ENCODE results near the gene MRPL28.

DNA sequence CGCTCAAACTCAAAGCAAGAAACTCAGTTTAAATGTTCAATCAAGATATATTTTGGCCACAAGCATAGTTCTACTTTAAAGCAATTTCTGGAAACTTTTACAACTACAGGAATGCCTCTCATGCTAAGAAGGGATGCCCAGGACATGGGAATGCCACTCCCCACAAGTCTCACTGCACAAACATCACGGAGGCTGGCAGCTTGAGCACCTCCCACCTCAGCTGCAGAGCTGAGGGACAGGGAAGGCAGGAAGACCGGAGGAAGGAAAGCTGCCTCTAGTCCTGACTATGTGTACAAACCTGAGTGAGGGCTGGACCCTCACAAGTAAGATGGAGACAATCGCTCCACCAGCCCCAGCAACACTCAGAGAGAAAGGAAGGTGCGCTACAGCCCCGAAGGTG lies 23.1 kb downstream of the MRPL28 start:
- TF ChIP-seq, protein P1, sequence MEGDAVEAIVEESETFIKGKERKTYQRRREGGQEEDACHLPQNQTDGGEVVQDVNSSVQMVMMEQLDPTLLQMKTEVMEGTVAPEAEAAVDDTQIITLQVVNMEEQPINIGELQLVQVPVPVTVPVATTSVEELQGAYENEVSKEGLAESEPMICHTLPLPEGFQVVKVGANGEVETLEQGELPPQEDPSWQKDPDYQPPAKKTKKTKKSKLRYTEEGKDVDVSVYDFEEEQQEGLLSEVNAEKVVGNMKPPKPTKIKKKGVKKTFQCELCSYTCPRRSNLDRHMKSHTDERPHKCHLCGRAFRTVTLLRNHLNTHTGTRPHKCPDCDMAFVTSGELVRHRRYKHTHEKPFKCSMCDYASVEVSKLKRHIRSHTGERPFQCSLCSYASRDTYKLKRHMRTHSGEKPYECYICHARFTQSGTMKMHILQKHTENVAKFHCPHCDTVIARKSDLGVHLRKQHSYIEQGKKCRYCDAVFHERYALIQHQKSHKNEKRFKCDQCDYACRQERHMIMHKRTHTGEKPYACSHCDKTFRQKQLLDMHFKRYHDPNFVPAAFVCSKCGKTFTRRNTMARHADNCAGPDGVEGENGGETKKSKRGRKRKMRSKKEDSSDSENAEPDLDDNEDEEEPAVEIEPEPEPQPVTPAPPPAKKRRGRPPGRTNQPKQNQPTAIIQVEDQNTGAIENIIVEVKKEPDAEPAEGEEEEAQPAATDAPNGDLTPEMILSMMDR (IDR thresholded peaks at IDR 0.05; ENCODE audit: low read depth, low read length, missing input control): no peak
- TF ChIP-seq HNF4G (IDR thresholded peaks at IDR 0.05) (no peak), MAX (IDR thresholded peaks at IDR 0.05) (no peak), JUND (IDR thresholded peaks at IDR 0.05) (no peak), YY1 (IDR thresholded peaks at IDR 0.05) (no peak), TAF1 (conservative IDR thresholded peaks at IDR 0.05) (no peak), EGR1 (IDR thresholded peaks at IDR 0.05; ENCODE audit: low read depth in 2 of 2) (no peak), REST (IDR thresholded peaks at IDR 0.05) (no peak), GABPA (IDR thresholded peaks at IDR 0.05 in 1 of 2, conservative IDR thresholded peaks at IDR 0.05 in 1 of 2) (no peak), RXRA (IDR thresholded peaks at IDR 0.05) (no peak), RAD21 (IDR thresholded peaks at IDR 0.05) (no peak), SP1 (IDR thresholded peaks at IDR 0.05) (no peak), ATF3 (IDR thresholded peaks at IDR 0.05) (no peak)
- TF ChIP-seq, protein P2, sequence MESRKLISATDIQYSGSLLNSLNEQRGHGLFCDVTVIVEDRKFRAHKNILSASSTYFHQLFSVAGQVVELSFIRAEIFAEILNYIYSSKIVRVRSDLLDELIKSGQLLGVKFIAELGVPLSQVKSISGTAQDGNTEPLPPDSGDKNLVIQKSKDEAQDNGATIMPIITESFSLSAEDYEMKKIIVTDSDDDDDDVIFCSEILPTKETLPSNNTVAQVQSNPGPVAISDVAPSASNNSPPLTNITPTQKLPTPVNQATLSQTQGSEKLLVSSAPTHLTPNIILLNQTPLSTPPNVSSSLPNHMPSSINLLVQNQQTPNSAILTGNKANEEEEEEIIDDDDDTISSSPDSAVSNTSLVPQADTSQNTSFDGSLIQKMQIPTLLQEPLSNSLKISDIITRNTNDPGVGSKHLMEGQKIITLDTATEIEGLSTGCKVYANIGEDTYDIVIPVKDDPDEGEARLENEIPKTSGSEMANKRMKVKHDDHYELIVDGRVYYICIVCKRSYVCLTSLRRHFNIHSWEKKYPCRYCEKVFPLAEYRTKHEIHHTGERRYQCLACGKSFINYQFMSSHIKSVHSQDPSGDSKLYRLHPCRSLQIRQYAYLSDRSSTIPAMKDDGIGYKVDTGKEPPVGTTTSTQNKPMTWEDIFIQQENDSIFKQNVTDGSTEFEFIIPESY (IDR thresholded peaks at IDR 0.05): no peak

Data from liver (tissue), 3 donors.